ENCODE data around the gene HDAC7. TPM values are rescaled to one million over a fixed set of nuclear protein-coding genes. Genes with fewer than 3 reads are reported as not detected.
"Not testable (repeated sequence)": the region's sequence is repeated elsewhere in the genome, so short reads cannot be mapped to it uniquely, and the experiment has no call there.

Gene HDAC7
- total and polyA plus RNA-seq, 4 donors, result 49.3 to 119 (median 69.7) TPM

DNA sequence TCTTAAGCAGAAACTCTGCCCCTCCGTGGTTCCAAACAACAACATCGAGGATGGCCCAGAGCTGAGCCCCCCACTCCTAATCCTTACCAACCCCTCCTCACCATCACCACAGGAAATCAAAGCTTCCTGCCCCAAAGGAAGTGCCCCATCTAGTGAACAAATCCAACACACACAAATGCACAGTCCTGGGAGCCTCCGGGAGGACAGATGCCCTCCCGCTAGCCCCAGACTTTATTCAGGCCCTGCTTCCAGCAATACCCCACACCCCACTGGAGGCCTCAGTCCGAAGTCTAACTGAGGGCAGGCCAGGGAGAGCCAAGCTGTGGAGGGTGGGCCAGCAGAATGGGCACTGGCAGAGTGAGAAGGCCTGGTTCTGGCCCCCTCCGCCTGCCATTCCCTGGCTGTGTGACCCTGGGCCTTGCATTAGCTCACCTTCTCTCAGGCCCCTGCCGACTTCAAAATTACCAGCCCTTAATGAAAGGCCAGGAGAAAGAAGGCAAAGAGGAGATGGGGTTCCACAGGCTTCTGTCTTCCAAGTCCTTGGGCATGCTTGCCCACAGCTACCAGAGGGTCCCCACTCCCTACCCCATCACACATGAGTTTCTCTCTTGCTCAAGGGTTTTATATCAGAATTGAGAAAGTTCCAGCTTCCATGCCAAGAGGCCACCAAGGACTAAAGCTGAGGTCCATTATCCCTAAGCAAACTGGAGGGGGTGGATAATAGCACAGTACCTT, 2.3 kb downstream of the HDAC7 start:
- H3K4me1 ChIP-seq (ENCODE audit: control insufficient read depth in 5 of 5, insufficient read depth in 5 of 5, low read length in 5 of 5), result peaks cover 14 to 53% (median 45%) of the 10 kb centered on the region in 5 donors
- peak overlapping the region in 1 of 2 donors; percentile 3 for H3K9ac ChIP-seq (ENCODE audit: insufficient read depth in 1 of 2, low read length in 2 of 2)
- WGBS, 2 donors, result 22% methylated on average over 7 of the region's 7 CpGs
- TF ChIP-seq CTCF (IDR thresholded peaks at IDR 0.05; ENCODE audit: control extremely low read depth, extremely low read depth), result no peak
- H3K4me3 ChIP-seq, result peak overlapping the region; percentile 9
- peak overlapping the region; percentile 95 to 100 for H3K27ac ChIP-seq (ENCODE audit: low read depth in 1 of 2, low read length in 1 of 2)
- no peaks in the 10 kb centered on the region for H3K9me3 ChIP-seq (ENCODE audit: control insufficient read depth in 4 of 4, insufficient read depth in 3 of 4, low read length in 3 of 4)
- DNase-seq, result peak in 1 of 3 donors; percentile 37
- no peak for ATAC-seq (ENCODE audit: insufficient read depth, low FRiP score)
- no peaks in the 10 kb centered on the region for H3K36me3 ChIP-seq (ENCODE audit: control insufficient read depth in 4 of 4, insufficient read depth in 4 of 4, low read length in 4 of 4)
- H3K27me3 ChIP-seq (ENCODE audit: control insufficient read depth in 3 of 3, insufficient read depth in 3 of 3, low read length in 2 of 3), result no peaks in the 10 kb centered on the region

- ATAC-seq (ENCODE audit: insufficient read depth, low FRiP score) (no peak), DNase-seq (no peak)
- H3K4me1 ChIP-seq (ENCODE audit: control insufficient read depth in 5 of 5, insufficient read depth in 5 of 5, low read length in 5 of 5), result peaks cover 19 to 59% (median 42%) of the 10 kb centered on the region in 5 donors
- no peaks in the 10 kb centered on the region for H3K36me3 ChIP-seq (ENCODE audit: control insufficient read depth in 4 of 4, insufficient read depth in 4 of 4, low read length in 4 of 4)
- H3K27me3 ChIP-seq (ENCODE audit: control insufficient read depth in 3 of 3, insufficient read depth in 3 of 3, low read length in 2 of 3), result no peaks in the 10 kb centered on the region
- H3K9me3 ChIP-seq (ENCODE audit: control insufficient read depth in 4 of 4, insufficient read depth in 3 of 4, low read length in 3 of 4), result no peaks in the 10 kb centered on the region
- WGBS, 2 donors, result 31 to 36% methylated on average over 12 of the region's 12 CpGs
- peak overlapping the region; percentile 95 to 100 for H3K27ac ChIP-seq (ENCODE audit: low read depth in 1 of 2, low read length in 1 of 2)
- H3K9ac ChIP-seq (ENCODE audit: insufficient read depth in 1 of 2, low read length in 2 of 2), result peak overlapping the region in 1 of 2 donors; percentile 3
- no peak for TF ChIP-seq CTCF (IDR thresholded peaks at IDR 0.05; ENCODE audit: control extremely low read depth, extremely low read depth)
- peak overlapping the region; percentile 2 for H3K4me3 ChIP-seq
These were observed 3.1 kb downstream of the HDAC7 start for GRCh38 chr12:47816403-47817271.

GRCh38 chr12:47815447-47815846, 4.3 kb downstream of the HDAC7 start:
- 83 to 90% methylated on average over 5 of the region's 5 CpGs for WGBS, 2 donors
- DNase-seq, result not testable (repeated sequence)

More at GRCh38 chr12:47815447-47815846, 4.3 kb downstream of the HDAC7 start:
- H3K4me1 ChIP-seq (ENCODE audit: control insufficient read depth in 5 of 5, insufficient read depth in 5 of 5, low read length in 5 of 5), result peaks cover 23 to 56% (median 44%) of the 10 kb centered on the region in 5 donors
- H3K27me3 ChIP-seq (ENCODE audit: control insufficient read depth in 3 of 3, insufficient read depth in 3 of 3, low read length in 2 of 3); H3K4me3 ChIP-seq; H3K9ac ChIP-seq (ENCODE audit: insufficient read depth in 1 of 2, low read length in 2 of 2); ATAC-seq (ENCODE audit: insufficient read depth, low FRiP score); H3K9me3 ChIP-seq (ENCODE audit: control insufficient read depth in 4 of 4, insufficient read depth in 3 of 4, low read length in 3 of 4); H3K36me3 ChIP-seq (ENCODE audit: control insufficient read depth in 4 of 4, insufficient read depth in 4 of 4, low read length in 4 of 4): not testable (repeated sequence)
- H3K27ac ChIP-seq (ENCODE audit: low read depth in 1 of 2, low read length in 1 of 2), result peak overlapping the region in 1 of 2 donors; percentile 96
